ENCODE results near the gene UBA52. TPM values are rescaled to one million over a fixed set of nuclear protein-coding genes. Genes with fewer than 3 reads are reported as not detected.
A peak's percentile ranks its signal among the peaks of the same experiment; 100 is the strongest.

The UBA52 gene
- polyA plus RNA-seq, 5 donors, result 870 to 1,083 (median 885) TPM

DNA sequence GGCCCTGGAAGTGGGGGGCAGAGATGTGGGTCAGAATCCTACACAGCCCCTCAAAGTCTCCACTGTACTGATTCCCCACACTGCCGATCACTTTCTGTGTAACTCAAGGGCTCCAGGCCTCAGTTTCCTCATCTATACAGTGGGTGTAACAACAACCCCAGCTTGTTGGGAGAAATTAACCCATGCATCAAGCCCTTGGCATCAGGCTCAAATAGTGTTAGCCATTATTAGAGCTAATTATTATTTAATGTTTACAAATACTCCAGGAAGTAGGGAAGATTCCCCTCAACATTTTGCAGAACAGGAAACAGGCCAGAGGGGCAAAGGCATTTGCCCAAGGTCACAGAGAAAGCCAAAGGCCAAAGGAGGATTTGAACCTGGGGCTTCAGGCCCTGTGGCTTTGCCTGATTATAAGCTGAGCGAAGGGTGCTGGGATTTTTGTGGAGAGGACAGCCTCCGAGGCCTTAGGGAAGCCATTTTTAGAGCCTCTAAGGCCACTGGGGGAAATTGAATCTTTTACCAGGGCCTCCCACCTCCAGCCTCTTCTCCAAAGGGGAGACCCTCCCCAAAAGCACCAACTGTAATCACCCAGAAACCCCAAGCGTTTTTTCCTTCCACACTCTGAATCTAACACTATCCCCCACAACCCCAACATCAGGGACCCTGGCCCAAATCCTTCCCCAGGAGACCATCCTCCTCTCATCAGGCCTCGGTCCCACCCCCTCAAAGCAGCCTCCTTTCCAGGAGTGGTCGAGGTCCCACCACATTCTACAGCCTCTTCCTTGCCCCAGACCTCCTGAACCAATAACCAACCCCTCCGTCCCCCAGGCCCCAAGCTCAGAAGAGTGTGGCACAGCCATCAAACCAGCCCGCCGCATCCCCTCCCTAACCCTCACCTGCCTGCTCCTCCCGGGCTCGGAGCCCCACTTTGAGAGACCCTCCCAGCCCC is 29.4 kb upstream of the UBA52 start:
- DNase-seq, result peak; percentile 8 to 10

GRCh38 chr19:18542941-18543813 is 28.5 kb upstream of the UBA52 start, which contains the start of gene FKBP8:
Gene FKBP8 (minus strand): TSS chr19:18543573. CDS start chr19:18541970, 1,603 bp downstream.
- DNase-seq, result peak; percentile 89 to 90

- DNase-seq, result peak in 1 of 2 donors; percentile 27
Measured at GRCh38 chr19:18543814-18544475, 27.7 kb upstream of the UBA52 start.

DNA sequence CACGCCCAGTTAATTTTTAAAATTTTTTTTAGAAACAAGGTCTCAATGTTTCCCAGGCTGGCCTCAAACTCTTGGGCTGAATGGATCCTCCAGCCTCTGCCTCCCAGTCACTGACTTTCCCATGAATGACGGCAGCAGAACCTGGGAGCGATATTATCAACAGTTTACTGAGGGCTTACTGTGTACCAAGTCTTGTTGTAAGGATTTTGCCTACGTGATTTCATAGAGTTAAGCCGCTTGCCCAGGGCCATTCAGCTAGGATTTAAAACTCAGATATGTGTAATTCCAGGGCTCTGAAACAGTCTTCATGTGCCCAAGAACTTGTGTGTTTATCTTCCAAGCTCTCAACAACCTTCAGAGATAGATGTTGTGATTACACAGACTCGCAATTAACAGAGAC is 20.0 kb upstream of the UBA52 start:
- DNase-seq, result no peak

DNA sequence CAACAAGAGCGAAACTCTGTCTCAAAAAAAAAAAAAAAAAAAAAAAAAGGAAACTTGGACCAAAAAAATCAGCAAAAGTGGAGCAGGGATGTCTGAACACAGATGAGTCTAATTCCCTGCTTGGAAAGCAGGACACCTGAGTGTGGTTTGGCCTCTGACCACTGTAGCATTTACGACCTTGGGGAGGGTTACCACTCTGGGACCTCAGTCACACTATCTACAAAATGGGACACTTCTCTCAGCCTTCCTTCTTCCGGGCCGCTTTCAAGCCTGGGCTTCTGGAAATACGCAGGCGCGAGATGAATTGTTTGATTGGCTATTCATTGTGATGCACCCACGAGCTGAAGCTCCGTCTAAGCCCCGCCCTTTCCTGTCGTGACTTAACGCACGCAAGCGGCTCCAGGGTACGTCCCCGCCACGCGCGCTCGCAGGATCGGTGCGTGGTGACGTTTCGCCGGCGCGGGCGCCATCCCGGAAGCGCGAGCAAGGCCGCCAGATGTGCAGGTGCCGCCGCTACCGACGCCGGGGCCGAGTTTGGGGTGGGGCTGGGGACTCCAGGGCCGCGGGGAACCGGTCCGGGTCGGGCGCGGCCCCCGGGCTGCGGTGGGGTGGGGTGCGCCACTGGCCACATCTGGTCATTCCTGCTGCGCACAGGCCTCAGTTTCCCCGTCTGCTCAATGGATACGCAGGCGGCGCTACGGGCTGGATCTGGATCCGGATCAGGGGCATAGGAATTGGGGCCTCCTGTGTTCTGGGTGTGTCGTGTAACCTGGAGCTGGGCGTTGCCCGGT is 14.1 kb upstream of the UBA52 start, which contains the start of gene KXD1:
Gene KXD1 (plus strand): TSS at position 460 of the 791 bp plus-strand sequence. CDS start 4,187 bp downstream, outside the sequence.
- DNase-seq, result peak; percentile 94 to 95

DNA sequence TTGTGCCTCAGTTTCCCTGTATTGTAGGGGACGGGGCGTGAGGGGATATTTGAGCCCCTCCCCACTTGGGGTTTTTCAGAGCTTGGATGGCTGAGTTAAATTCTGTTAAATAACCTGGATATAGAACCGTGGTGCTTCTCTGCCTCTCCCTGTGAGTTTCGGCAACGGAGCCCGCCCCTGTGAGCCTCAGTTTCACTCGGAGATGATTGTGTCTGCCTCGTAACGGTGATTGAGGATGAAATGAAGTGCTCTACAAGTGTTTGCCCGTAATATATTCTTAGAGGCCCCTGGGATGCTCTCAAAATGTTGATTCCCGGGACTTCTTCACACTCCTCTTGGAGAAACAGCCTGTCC is 13.5 kb upstream of the UBA52 start:
- no peak for DNase-seq

DNA sequence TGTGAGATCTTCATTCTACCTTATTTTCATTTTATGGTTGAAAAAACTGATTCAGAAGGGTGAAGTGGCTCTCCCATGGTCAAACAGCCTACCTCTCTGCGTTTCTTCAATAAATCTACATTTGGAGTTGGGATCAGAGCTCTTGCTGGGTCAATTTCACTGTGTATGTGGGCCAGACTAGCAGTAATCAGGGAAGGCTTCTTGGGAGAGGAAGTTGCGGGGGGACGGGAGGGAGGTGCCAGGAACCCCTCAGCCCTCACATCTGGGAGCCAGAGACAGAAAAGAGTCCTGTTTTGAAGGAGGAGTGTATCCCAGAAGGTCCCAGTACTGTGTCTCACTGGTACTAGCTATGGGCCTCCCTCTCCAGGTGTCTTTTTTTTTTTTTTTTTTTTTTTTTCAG is 13.1 kb upstream of the UBA52 start:
- no peak for DNase-seq

GRCh38 chr19:18559685-18560084 is 12.0 kb upstream of the UBA52 start:
- no peak for DNase-seq

DNA sequence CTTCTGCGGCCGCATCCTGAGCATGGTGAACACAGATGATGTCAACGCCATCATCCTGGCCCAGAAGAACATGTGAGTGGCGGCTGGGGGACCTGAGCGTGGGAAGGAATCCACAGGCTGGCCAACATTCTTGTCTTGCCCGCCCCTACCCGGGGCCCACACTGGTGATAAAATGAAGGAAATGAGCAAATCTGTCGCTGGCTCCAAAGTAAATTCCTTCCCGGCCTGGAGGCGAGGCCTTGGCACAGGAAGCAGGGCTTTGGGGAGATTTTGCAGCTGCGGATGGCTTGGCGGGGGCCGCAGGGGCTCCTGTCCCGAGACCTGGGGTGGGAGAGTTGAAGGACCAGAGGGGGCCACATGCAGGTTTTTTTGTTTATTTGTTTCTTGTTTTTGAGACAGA is 9.6 kb upstream of the UBA52 start:
- no peak for DNase-seq

DNA sequence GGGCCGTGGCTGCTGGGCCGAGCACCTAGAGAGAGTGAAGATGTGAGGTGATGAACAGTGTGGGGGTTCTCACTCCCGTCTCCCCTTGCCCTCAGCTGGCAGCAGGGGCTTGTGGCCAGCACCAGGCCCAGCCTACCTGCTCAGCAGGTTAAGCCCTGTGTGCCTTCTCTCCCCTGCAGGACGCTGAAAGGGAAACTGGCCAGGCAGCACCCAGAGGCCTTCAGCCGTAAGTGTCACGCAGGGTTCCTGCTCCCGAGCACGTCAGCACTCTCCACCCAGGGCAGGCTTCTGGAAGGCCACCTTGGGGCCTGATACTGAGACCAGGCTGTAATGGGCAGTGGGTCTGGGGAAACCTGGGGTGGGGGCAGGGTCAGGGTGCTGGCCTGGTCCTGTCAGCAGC is 4.7 kb upstream of the UBA52 start:
- no peak for DNase-seq

DNA sequence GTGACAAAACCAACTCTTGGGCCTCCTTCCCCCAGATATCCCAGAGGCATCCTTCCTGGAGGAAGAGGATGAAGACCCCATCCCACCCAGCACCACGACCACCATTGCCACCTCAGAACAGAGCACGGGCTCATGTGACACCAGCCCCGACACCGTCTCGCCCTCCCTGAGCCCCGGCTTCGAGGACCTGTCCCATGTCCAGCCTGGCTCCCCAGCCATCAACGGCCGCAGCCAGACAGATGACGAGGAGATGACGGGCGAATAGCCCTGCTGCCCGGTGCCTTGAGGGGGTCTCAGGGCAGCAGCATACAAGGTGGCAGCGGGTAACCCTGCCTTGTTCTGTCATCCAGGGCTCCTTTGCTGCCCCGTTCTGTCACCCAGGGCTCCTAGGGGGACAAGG is 3.3 kb upstream of the UBA52 start:
- no peak for DNase-seq

DNA sequence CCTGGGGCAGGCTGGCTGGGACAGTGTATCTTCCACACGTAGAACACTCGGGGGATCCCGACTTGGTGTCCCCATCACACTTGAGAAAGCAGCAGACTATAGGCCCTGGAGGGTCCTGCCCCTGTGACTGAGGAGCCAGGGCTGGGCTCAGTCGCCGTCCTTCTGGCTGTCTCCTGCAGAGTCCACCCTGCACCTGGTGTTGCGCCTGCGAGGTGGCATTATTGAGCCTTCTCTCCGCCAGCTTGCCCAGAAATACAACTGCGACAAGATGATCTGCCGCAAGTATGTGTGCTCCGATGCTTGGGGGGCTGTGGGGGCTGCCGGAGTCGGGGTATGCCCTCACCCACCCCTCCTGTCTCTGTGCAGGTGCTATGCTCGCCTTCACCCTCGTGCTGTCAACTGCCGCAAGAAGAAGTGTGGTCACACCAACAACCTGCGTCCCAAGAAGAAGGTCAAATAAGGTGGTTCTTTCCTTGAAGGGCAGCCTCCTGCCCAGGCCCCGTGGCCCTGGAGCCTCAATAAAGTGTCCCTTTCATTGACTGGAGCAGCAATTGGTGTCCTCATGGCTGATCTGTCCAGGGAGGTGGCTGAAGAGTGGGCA is 3.1 kb downstream of the UBA52 start:
- DNase-seq, result no peak

GRCh38 chr19:18576383-18576782 is 4.7 kb downstream of the UBA52 start:
- no peak for DNase-seq

DNA sequence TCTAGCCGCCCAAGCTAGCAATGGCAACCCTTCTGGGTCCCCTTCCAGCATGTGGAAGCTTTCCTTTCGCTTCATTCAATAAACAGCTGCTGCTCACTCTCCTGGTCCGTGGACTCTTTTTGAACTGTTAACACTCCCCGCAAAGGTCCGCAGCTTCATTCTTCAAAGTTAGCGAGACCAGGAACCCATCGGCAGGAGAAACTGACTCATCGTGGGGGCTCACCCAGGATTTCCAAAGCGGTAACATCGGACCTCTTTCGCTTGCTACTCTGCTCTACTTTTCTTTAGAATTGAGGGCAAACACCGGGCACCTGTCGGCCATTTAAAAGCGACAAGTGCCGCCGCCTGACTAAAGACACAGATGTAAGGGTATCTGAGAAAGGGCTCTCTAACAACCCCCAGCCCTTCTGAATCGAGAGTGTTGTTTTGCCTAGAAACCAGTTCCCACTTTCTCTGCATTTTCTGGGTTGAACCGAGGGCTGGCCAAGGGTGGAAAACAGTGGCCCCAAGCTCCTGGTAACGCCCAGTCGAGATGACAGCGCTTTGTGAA is 5.8 kb downstream of the UBA52 start:
- no peak for DNase-seq

DNA sequence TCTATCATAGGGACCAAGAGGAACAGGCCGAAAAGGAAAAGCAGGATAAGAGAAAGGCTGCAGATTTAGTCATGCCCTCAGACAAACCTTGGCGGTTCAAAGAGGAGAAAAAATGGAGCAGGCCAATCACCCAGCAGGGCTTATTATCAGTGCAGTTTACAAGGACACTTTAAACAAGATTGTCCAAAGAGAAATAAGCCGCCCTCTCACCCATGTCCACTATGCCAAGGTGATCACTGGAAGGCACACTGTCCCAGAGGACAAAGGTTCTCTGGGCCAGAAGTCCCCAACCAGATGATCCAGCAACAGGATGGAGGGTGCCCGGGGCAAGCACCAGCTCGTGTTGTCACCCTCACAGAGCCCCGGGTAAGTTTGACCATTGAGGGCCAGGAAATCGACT is 8.7 kb downstream of the UBA52 start:
- DNase-seq, result no peak

DNA sequence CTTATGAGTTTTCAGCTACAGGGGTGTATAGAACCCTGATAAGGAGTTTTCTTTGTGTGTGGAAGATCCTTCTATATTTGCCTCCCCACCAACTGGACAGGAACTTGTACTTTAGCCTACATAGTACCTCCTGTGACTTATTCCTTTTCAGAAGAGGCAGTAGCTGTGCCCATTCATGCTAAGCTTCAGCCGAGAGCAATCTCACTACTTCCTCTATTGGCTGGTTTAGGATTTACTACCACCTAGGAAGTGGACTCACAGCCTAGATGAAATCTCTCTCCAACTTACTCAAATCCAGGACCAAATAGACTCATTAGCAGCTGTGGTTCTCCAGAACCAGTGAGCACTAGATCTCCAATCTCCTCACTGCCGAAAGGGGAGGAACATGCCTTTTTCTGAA is 14.6 kb downstream of the UBA52 start:
- DNase-seq, result no peak

GRCh38 chr19:18587561-18587960 is 15.9 kb downstream of the UBA52 start:
- DNase-seq, result no peak

GRCh38 chr19:18587962-18588610 is 16.4 kb downstream of the UBA52 start:
- no peak for DNase-seq

GRCh38 chr19:18588611-18589379 is 17.1 kb downstream of the UBA52 start, which contains the start of gene REX1BD:
Gene REX1BD (plus strand): TSS chr19:18588798. CDS start chr19:18588802, 4 bp downstream.
- peak; percentile 89 to 91 for DNase-seq

Measured in right lung (tissue), 5 donors.